ENCODE measurements around the gene GLI1.

Gene GLI1

DNA sequence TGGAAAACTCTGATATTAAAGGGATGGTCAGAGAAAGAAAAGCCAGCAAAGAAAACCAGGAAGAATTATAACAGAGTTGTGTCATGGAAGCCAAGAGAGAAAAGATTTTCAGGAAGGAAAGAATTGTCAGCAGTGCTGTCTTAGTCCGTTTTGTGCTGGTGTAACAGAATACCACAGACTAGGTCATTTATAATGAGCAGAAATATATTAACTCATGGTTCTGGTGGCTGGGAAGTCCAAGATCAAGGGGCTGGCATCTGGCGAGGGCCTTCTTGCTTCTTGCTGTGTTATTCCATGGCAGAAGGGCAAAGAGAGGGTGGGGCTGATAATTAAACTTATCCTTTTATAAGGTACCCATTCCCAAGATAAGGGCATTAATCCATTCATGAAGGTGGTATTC lies 10.9 kb upstream of the GLI1 start:
- no peak overlapping the region for H4K91ac ChIP-seq (ENCODE audit: low read depth, low read length, poor library complexity)
- no peaks in the 10 kb centered on the region for H3K9me3 ChIP-seq (replicated peaks in 1 of 2; ENCODE audit: control insufficient read depth in 2 of 2, insufficient read depth in 1 of 2, low read depth in 1 of 2, low read length in 2 of 2)
- WGBS, 2 donors (ENCODE audit: extremely low coverage in 2 of 2, insufficient read length in 2 of 2, insufficient replicate concordance in 1 of 2), result no CpG with 5 or more reads among the region's 2 CpGs
- H3K23ac ChIP-seq (ENCODE audit: low read depth, low read length, poor library complexity), result no peak overlapping the region
- H4K8ac ChIP-seq (ENCODE audit: low read depth, low read length), result no peak overlapping the region
- no peak overlapping the region for H3K9ac ChIP-seq (ENCODE audit: low read depth, low read length, poor library complexity)
- H3K27ac ChIP-seq (replicated peaks; ENCODE audit: low read length), result no peak overlapping the region
- H2BK15ac ChIP-seq (ENCODE audit: low read length), result no peak overlapping the region
- no peaks in the 10 kb centered on the region for H3K79me1 ChIP-seq (ENCODE audit: low read depth, low read length)
- H3K4me2 ChIP-seq (ENCODE audit: insufficient read depth, low read length, poor library complexity, severe bottlenecking), result no peak overlapping the region
- H2BK5ac ChIP-seq (ENCODE audit: low read length), result no peak overlapping the region
- H2BK12ac ChIP-seq (ENCODE audit: low read length), result no peak overlapping the region
- H3K18ac ChIP-seq (ENCODE audit: low read length), result no peak overlapping the region
- H3K4ac ChIP-seq (ENCODE audit: low read length), result no peak overlapping the region
- H3K27me3 ChIP-seq (ENCODE audit: control insufficient read depth in 3 of 3, insufficient read depth in 3 of 3, low read depth in 1 of 3, low read length in 3 of 3), result peaks cover 0 to 11% (median 0%) of the 10 kb centered on the region in 3 experiments
- no peak overlapping the region for H2BK120ac ChIP-seq (ENCODE audit: low read depth, low read length)
- H3K4me1 ChIP-seq (ENCODE audit: control insufficient read depth in 2 of 2, insufficient read depth in 1 of 2, low read depth in 1 of 2, low read length in 2 of 2), result peaks cover 4% of the 10 kb centered on the region in 2 donors
- no peaks in the 10 kb centered on the region for H3K36me3 ChIP-seq (replicated peaks in 1 of 2; ENCODE audit: control insufficient read depth in 2 of 2, insufficient read depth in 2 of 2, low read length in 2 of 2)
- no peak overlapping the region for H2AFZ ChIP-seq (ENCODE audit: low read length)
- no peak overlapping the region for H2AK5ac ChIP-seq (ENCODE audit: low read depth, low read length)
- no peak for DNase-seq (ENCODE audit: low spot score)
- no peak overlapping the region for H3K14ac ChIP-seq (ENCODE audit: low read length)
- H3K4me3 ChIP-seq (ENCODE audit: low read length in 2 of 2), result no peak overlapping the region

DNA sequence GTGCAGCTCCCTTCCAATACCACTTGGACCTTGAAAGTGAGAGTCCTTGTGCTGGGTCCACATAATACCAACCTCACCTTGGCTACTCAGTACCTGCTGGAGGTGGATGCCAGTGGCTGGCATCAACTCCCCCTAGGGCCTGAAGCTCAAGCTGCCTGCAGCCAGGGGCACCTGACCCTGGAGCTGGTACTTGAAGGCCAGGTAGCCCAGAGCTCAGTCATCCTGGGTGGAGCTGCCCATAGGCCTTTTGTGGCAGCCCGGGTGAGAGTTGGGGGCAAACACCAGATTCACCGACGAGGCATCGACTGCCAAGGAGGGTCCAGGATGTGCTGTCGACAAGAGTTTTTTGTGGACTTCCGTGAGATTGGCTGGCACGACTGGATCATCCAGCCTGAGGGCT lies 10.2 kb upstream of the GLI1 start:
- H4K91ac ChIP-seq (ENCODE audit: low read depth, low read length, poor library complexity), result no peak overlapping the region
- no peak overlapping the region for H2AFZ ChIP-seq (ENCODE audit: low read length)
- no peak overlapping the region for H2BK5ac ChIP-seq (ENCODE audit: low read length)
- no peak overlapping the region for H3K4me2 ChIP-seq (ENCODE audit: insufficient read depth, low read length, poor library complexity, severe bottlenecking)
- no CpG with 5 or more reads among the region's 7 CpGs for WGBS, 2 donors (ENCODE audit: extremely low coverage in 2 of 2, insufficient read length in 2 of 2, insufficient replicate concordance in 1 of 2)
- no peak overlapping the region for H3K4me3 ChIP-seq (ENCODE audit: low read length in 2 of 2)
- no peak overlapping the region for H2AK5ac ChIP-seq (ENCODE audit: low read depth, low read length)
- DNase-seq (ENCODE audit: low spot score), result no peak
- no peaks in the 10 kb centered on the region for H3K79me1 ChIP-seq (ENCODE audit: low read depth, low read length)
- no peak overlapping the region for H3K14ac ChIP-seq (ENCODE audit: low read length)
- no peaks in the 10 kb centered on the region for H3K9me3 ChIP-seq (replicated peaks in 1 of 2; ENCODE audit: control insufficient read depth in 2 of 2, insufficient read depth in 1 of 2, low read depth in 1 of 2, low read length in 2 of 2)
- H2BK12ac ChIP-seq (ENCODE audit: low read length), result no peak overlapping the region
- peaks cover 0 to 11% (median 0%) of the 10 kb centered on the region in 3 experiments for H3K27me3 ChIP-seq (ENCODE audit: control insufficient read depth in 3 of 3, insufficient read depth in 3 of 3, low read depth in 1 of 3, low read length in 3 of 3)
- no peak overlapping the region for H3K9ac ChIP-seq (ENCODE audit: low read depth, low read length, poor library complexity)
- H3K27ac ChIP-seq (replicated peaks; ENCODE audit: low read length), result no peak overlapping the region
- H3K36me3 ChIP-seq (replicated peaks in 1 of 2; ENCODE audit: control insufficient read depth in 2 of 2, insufficient read depth in 2 of 2, low read length in 2 of 2), result no peaks in the 10 kb centered on the region
- no peak overlapping the region for H4K8ac ChIP-seq (ENCODE audit: low read depth, low read length)
- no peak overlapping the region for H3K23ac ChIP-seq (ENCODE audit: low read depth, low read length, poor library complexity)
- H3K18ac ChIP-seq (ENCODE audit: low read length), result no peak overlapping the region
- no peak overlapping the region for H3K4ac ChIP-seq (ENCODE audit: low read length)
- H2BK15ac ChIP-seq (ENCODE audit: low read length), result no peak overlapping the region
- H2BK120ac ChIP-seq (ENCODE audit: low read depth, low read length), result no peak overlapping the region
- peaks cover 4% of the 10 kb centered on the region in 2 donors for H3K4me1 ChIP-seq (ENCODE audit: control insufficient read depth in 2 of 2, insufficient read depth in 1 of 2, low read depth in 1 of 2, low read length in 2 of 2)

DNA sequence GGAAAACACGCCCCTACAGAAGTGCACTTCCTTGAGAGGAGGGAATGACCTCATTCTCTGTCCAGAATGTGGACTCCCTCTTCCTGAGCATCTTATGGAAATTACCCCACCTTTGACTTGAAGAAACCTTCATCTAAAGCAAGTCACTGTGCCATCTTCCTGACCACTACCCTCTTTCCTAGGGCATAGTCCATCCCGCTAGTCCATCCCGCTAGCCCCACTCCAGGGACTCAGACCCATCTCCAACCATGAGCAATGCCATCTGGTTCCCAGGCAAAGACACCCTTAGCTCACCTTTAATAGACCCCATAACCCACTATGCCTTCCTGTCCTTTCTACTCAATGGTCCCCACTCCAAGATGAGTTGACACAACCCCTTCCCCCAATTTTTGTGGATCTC lies 9.5 kb upstream of the GLI1 start:
- H3K4me3 ChIP-seq (ENCODE audit: low read length in 2 of 2), result no peak overlapping the region

DNA sequence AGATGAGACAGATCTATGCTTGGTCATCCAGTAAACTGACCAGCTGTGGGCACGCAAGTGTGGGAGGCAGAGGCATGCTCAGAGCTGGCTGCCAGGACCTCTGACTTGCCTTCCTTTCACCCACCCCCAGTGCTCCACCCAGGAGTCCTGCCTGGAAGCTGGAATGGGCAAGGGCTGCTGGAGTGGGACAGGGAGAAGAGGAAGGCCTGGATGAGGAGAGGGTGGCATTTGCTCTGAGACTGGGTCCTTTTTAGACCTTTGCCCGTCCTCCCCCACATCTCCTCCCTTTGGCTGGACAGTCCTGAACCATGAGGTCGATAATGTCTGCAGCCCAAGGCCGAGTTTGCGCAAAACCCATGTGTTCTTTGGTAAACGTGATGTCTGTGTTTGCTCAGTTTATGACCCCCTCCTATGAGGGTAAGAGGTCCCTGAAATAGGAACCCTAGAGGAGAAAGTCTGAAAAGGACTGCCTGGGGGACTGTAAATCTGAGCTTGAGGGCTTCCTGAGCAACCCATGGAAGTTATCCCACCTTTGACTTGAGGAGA lies 8.3 kb upstream of the GLI1 start:
- H3K27ac ChIP-seq (replicated peaks; ENCODE audit: low read length), result no peak overlapping the region
- H3K9ac ChIP-seq (ENCODE audit: low read depth, low read length, poor library complexity), result no peak overlapping the region
- WGBS, 2 donors (ENCODE audit: extremely low coverage in 2 of 2, insufficient read length in 2 of 2, insufficient replicate concordance in 1 of 2), result no CpG with 5 or more reads among the region's 6 CpGs

More for the DNA sequence above, 9.5 kb upstream of the GLI1 start:
- H4K91ac ChIP-seq (ENCODE audit: low read depth, low read length, poor library complexity), result no peak overlapping the region
- no peak overlapping the region for H4K8ac ChIP-seq (ENCODE audit: low read depth, low read length)
- no peak for DNase-seq (ENCODE audit: low spot score)
- no peak overlapping the region for H2BK120ac ChIP-seq (ENCODE audit: low read depth, low read length)
- H3K18ac ChIP-seq (ENCODE audit: low read length), result no peak overlapping the region
- peaks cover 0 to 11% (median 0%) of the 10 kb centered on the region in 3 experiments for H3K27me3 ChIP-seq (ENCODE audit: control insufficient read depth in 3 of 3, insufficient read depth in 3 of 3, low read depth in 1 of 3, low read length in 3 of 3)
- H3K4me1 ChIP-seq (ENCODE audit: control insufficient read depth in 2 of 2, insufficient read depth in 1 of 2, low read depth in 1 of 2, low read length in 2 of 2), result peaks cover 7 to 11% of the 10 kb centered on the region in 2 donors
- no peak overlapping the region for H2AK5ac ChIP-seq (ENCODE audit: low read depth, low read length)
- no peak overlapping the region for H3K4me2 ChIP-seq (ENCODE audit: insufficient read depth, low read length, poor library complexity, severe bottlenecking)
- no peaks in the 10 kb centered on the region for H3K79me1 ChIP-seq (ENCODE audit: low read depth, low read length)
- H3K9me3 ChIP-seq (replicated peaks in 1 of 2; ENCODE audit: control insufficient read depth in 2 of 2, insufficient read depth in 1 of 2, low read depth in 1 of 2, low read length in 2 of 2), result no peaks in the 10 kb centered on the region
- no peak overlapping the region for H2BK5ac ChIP-seq (ENCODE audit: low read length)
- no peak overlapping the region for H2AFZ ChIP-seq (ENCODE audit: low read length)
- no peak overlapping the region for H3K14ac ChIP-seq (ENCODE audit: low read length)
- H3K36me3 ChIP-seq (replicated peaks in 1 of 2; ENCODE audit: control insufficient read depth in 2 of 2, insufficient read depth in 2 of 2, low read length in 2 of 2), result no peaks in the 10 kb centered on the region
- no peak overlapping the region for H3K9ac ChIP-seq (ENCODE audit: low read depth, low read length, poor library complexity)
- no peak overlapping the region for H2BK12ac ChIP-seq (ENCODE audit: low read length)
- no peak overlapping the region for H3K4ac ChIP-seq (ENCODE audit: low read length)
- H2BK15ac ChIP-seq (ENCODE audit: low read length), result no peak overlapping the region
- WGBS, 2 donors (ENCODE audit: extremely low coverage in 2 of 2, insufficient read length in 2 of 2, insufficient replicate concordance in 1 of 2), result no CpG with 5 or more reads among the region's 3 CpGs
- no peak overlapping the region for H3K27ac ChIP-seq (replicated peaks; ENCODE audit: low read length)
- no peak overlapping the region for H3K23ac ChIP-seq (ENCODE audit: low read depth, low read length, poor library complexity)

More for the DNA sequence above, 8.3 kb upstream of the GLI1 start:
- no peak for DNase-seq (ENCODE audit: low spot score)
- Histone ChIP-seq H3K4me1 (ENCODE audit: control insufficient read depth in 2 of 2, insufficient read depth in 1 of 2, low read depth in 1 of 2, low read length in 2 of 2) (peaks cover 16% of the 10 kb centered on the region in 2 donors), H3K18ac (ENCODE audit: low read length) (no peak overlapping the region), H2BK12ac (ENCODE audit: low read length) (no peak overlapping the region), H2BK5ac (ENCODE audit: low read length) (no peak overlapping the region), H2BK15ac (ENCODE audit: low read length) (no peak overlapping the region), H3K4me2 (ENCODE audit: insufficient read depth, low read length, poor library complexity, severe bottlenecking) (no peak overlapping the region), H2AFZ (ENCODE audit: low read length) (no peak overlapping the region), H3K27me3 (ENCODE audit: control insufficient read depth in 3 of 3, insufficient read depth in 3 of 3, low read depth in 1 of 3, low read length in 3 of 3) (peaks cover 0 to 11% (median 5%) of the 10 kb centered on the region in 3 experiments), H4K91ac (ENCODE audit: low read depth, low read length, poor library complexity) (no peak overlapping the region), H2AK5ac (ENCODE audit: low read depth, low read length) (no peak overlapping the region), H3K79me1 (ENCODE audit: low read depth, low read length) (peaks cover 2% of the 10 kb centered on the region), H3K9me3 (replicated peaks in 1 of 2; ENCODE audit: control insufficient read depth in 2 of 2, insufficient read depth in 1 of 2, low read depth in 1 of 2, low read length in 2 of 2) (no peaks in the 10 kb centered on the region), H4K8ac (ENCODE audit: low read depth, low read length) (no peak overlapping the region), H3K4ac (ENCODE audit: low read length) (no peak overlapping the region), H3K4me3 (ENCODE audit: low read length in 2 of 2) (no peak overlapping the region), H2BK120ac (ENCODE audit: low read depth, low read length) (no peak overlapping the region), H3K14ac (ENCODE audit: low read length) (no peak overlapping the region), H3K36me3 (replicated peaks in 1 of 2; ENCODE audit: control insufficient read depth in 2 of 2, insufficient read depth in 2 of 2, low read length in 2 of 2) (no peaks in the 10 kb centered on the region), H3K23ac (ENCODE audit: low read depth, low read length, poor library complexity) (no peak overlapping the region)

Measured in neuronal stem cell (in vitro differentiated cells).